ENCODE data around the gene CLASRP. TPM values are rescaled to one million over a fixed set of nuclear protein-coding genes. Genes with fewer than 3 reads are reported as not detected.

Gene CLASRP
- total RNA-seq, 1 experiment from 2014 or later: 79.9 TPM

GRCh38 chr19:45045671-45046353 is 7.0 kb downstream of the CLASRP start (continued):
- no peak for TF ChIP-seq CTCF (IDR thresholded peaks at IDR 0.05 in 2 of 3, conservative IDR thresholded peaks at IDR 0.05 in 1 of 3; ENCODE audit: borderline replicate concordance in 1 of 3, insufficient read depth in 1 of 3, low read depth in 2 of 3, low read length in 2 of 3)

- DNase-seq (ENCODE audit: low read depth, low spot score) (no peak), ATAC-seq (no peak)
- Histone ChIP-seq H3K9me3 (ENCODE audit: control insufficient read depth in 1 of 2, insufficient read depth in 1 of 2, low read depth in 1 of 2, low read length in 2 of 2) (no peaks in the 10 kb centered on the region), H3K4me1 (ENCODE audit: control insufficient read depth in 1 of 2, insufficient read depth in 2 of 2, low read length in 2 of 2) (peaks cover 6 to 25% of the 10 kb centered on the region in 2 experiments), H3K9ac (ENCODE audit: low read length) (no peak overlapping the region), H4K20me1 (ENCODE audit: insufficient read depth) (0 out of 2 replicates have a peak, but pooled peaks cover 3% of the 10 kb centered on the region), H3K36me3 (ENCODE audit: control insufficient read depth in 1 of 2, insufficient read depth in 2 of 2, low read length in 2 of 2) (peaks cover 35 to 38% of the 10 kb centered on the region in 2 experiments), H3K79me2 (ENCODE audit: insufficient read depth, low read length) (peaks cover 98% of the 10 kb centered on the region), H3K4me2 (ENCODE audit: low read length) (no peak overlapping the region), H3K4me3 (replicated peaks in 1 of 2; ENCODE audit: low read depth in 1 of 2, low read length in 2 of 2) (no peak overlapping the region), H3K27ac (ENCODE audit: low read depth, low read length) (no peak overlapping the region), H3K9me2 (ENCODE audit: insufficient read depth) (no peaks in the 10 kb centered on the region), H3K27me3 (ENCODE audit: insufficient read depth, low read length) (no peaks in the 10 kb centered on the region), H2AFZ (ENCODE audit: low read depth, low read length, poor library complexity, severe bottlenecking) (no peak overlapping the region)
- ChIA-PET CTCF (interaction anchor here (1.8 kb wide), 1 partner anchor 13 kb away, joined by 7 read pairs; no protein-coding TSS in a partner anchor), RAD21 (ENCODE audit: low non-redundant PET in 1 of 2, low total read pairs in 2 of 2, uncharacterized antibody in 2 of 2, unreplicated experiment in 2 of 2) (no interaction called here), POLR2A (no interaction called here)
- BruUV-seq (replicated peaks): no TSS peak
- intact Hi-C loops (cut with micrococcal nuclease): no loop called here
- TF ChIP-seq SRF (IDR thresholded peaks at IDR 0.05; ENCODE audit: low read depth) (no peak), TCF7L2 (IDR thresholded peaks at IDR 0.05; ENCODE audit: borderline replicate concordance, extremely low read depth, insufficient read depth, insufficient read length) (no peak), SP1 (IDR thresholded peaks at IDR 0.05; ENCODE audit: low read depth) (no peak), SIN3A (IDR thresholded peaks at IDR 0.05; ENCODE audit: low read depth) (no peak), CBX3 (IDR thresholded peaks at IDR 0.05; ENCODE audit: low read depth) (no peak), ZFX (IDR thresholded peaks at IDR 0.05) (no peak), CEBPB (IDR thresholded peaks at IDR 0.05; ENCODE audit: low read depth) (no peak), ATF3 (IDR thresholded peaks at IDR 0.05) (no peak), YY1 (IDR thresholded peaks at IDR 0.05; ENCODE audit: extremely low read depth, insufficient replicate concordance, low read depth, low read length) (no peak), EZH2 (IDR thresholded peaks at IDR 0.05) (no peak), REST (IDR thresholded peaks at IDR 0.05; ENCODE audit: low read depth) (no peak), CTCF (IDR thresholded peaks at IDR 0.05 in 2 of 3, conservative IDR thresholded peaks at IDR 0.05 in 1 of 3; ENCODE audit: borderline replicate concordance in 1 of 3, insufficient read depth in 1 of 3, low read depth in 2 of 3, low read length in 2 of 3) (no peak), ZBTB33 (IDR thresholded peaks at IDR 0.05; ENCODE audit: extremely low read depth, insufficient replicate concordance, low read length) (no peak)
These were observed 7.5 kb downstream of the CLASRP start for GRCh38 chr19:45046355-45046754.

Data from HCT116 (cell line).